ENCODE data around the gene PHLDA1. TPM values are rescaled to one million over a fixed set of nuclear protein-coding genes. Genes with fewer than 3 reads are reported as not detected.

Gene PHLDA1
- polyA plus RNA-seq, 1 of the 3 experiments (the other 2 are of a cell fraction): 26.2 TPM

- Histone ChIP-seq H3K36me3 (replicated peaks in 1 of 2; ENCODE audit: control insufficient read depth in 1 of 2, insufficient read depth in 2 of 2, low read length in 1 of 2) (peaks cover 19 to 39% of the 10 kb centered on the region in 2 experiments), H3K79me2 (ENCODE audit: insufficient read depth) (no peaks in the 10 kb centered on the region; the same call in 1 of the 2 replicates), H3F3A (replicated peaks; ENCODE audit: insufficient read depth) (peaks cover 64% of the 10 kb centered on the region), H2AFZ (ENCODE audit: low read depth) (no peak overlapping the region), H3K27me3 (ENCODE audit: insufficient read depth) (no peaks in the 10 kb centered on the region), H3K9me2 (no peaks in the 10 kb centered on the region), H3K4me3 (ENCODE audit: low read depth in 2 of 2, low read length in 1 of 2) (no peak overlapping the region), H3K9me3 (no peaks in the 10 kb centered on the region), H3K9ac (no peak overlapping the region), H3K4me2 (no peak overlapping the region), H3K27ac (ENCODE audit: low read depth in 2 of 2, low read length in 1 of 2) (no peak overlapping the region), H4K20me1 (ENCODE audit: insufficient read depth) (no peaks in the 10 kb centered on the region), H3K4me1 (ENCODE audit: control insufficient read depth in 1 of 2, insufficient read depth in 2 of 2, low read depth in 1 of 2, low read length in 1 of 2) (peaks cover 0 to 14% of the 10 kb centered on the region in 2 experiments; a peak in 1 of 4 replicates)
- ChIA-PET POLR2A (interaction anchor here (0.8 kb wide), 1 partner anchor 512 kb away, joined by 3 read pairs; no protein-coding TSS in a partner anchor), CTCF (interaction anchor here (0.8 to 12.5 kb wide), 8 partner anchors 8 to 512 kb away, joined by 3 to 166 read pairs (median 4); partner anchors contain the start of gene PHLDA1)
- WGBS (ENCODE audit: low lambda C conversion rate): 100% methylated on average over 4 of the region's 4 CpGs
- no peak for TF ChIP-seq CHD2 (IDR thresholded peaks at IDR 0.05; ENCODE audit: low read length, partially characterized antibody)
- TF ChIP-seq YY1 (IDR thresholded peaks at IDR 0.05; ENCODE audit: low read depth): no peak
- no peak for TF ChIP-seq TAF1 (IDR thresholded peaks at IDR 0.05; ENCODE audit: borderline replicate concordance, low read depth, low read length)
- no peak for TF ChIP-seq MXI1 (IDR thresholded peaks at IDR 0.05; ENCODE audit: low read depth, low read length)
- TF ChIP-seq RCOR1 (IDR thresholded peaks at IDR 0.05; ENCODE audit: low read length): no peak
- TF ChIP-seq FOSL2 (IDR thresholded peaks at IDR 0.05; ENCODE audit: borderline replicate concordance, low read depth): no peak
- TF ChIP-seq POLR2AphosphoS5 (IDR thresholded peaks at IDR 0.05; ENCODE audit: low read depth, low read length): no peak
- no peak for TF ChIP-seq FOXM1 (IDR thresholded peaks at IDR 0.05; ENCODE audit: low read depth)
- no peak for TF ChIP-seq GABPA (IDR thresholded peaks at IDR 0.05; ENCODE audit: low read depth)
- no peak for TF ChIP-seq ZBTB33 (IDR thresholded peaks at IDR 0.05; ENCODE audit: borderline replicate concordance, low read depth)
- TF ChIP-seq EP300 (IDR thresholded peaks at IDR 0.05; ENCODE audit: borderline replicate concordance in 1 of 2, low read depth in 1 of 2, low read length in 1 of 2): no peak
- TF ChIP-seq REST (IDR thresholded peaks at IDR 0.05; ENCODE audit: low read depth, low read length): no peak
- no peak for TF ChIP-seq CTCF (IDR thresholded peaks at IDR 0.05)
- TF ChIP-seq USF2 (IDR thresholded peaks at IDR 0.05; ENCODE audit: borderline replicate concordance, low read depth, low read length): no peak
- TF ChIP-seq TEAD4 (IDR thresholded peaks at IDR 0.05; ENCODE audit: borderline replicate concordance, insufficient read depth): no peak
- TF ChIP-seq SIN3A (IDR thresholded peaks at IDR 0.05; ENCODE audit: borderline replicate concordance, low read depth, low read length): no peak
- no peak for TF ChIP-seq TCF12 (IDR thresholded peaks at IDR 0.05)
- no peak for DNase-seq
These were observed 8.9 kb upstream of the PHLDA1 start for GRCh38 chr12:76040461-76040860.

Measured in SK-N-SH (cell line).